DMS153 (cell line): Measurements from ENCODE around the gene GYPE.
"Not testable (repeated sequence)": the region's sequence is repeated elsewhere in the genome, so short reads cannot be mapped to it uniquely, and the experiment has no call there.

Source experiments
- DNase-seq: peaks from one replicate; lab custom pipeline; 2025; lab: John Stamatoyannopoulos, UW

GYPE gene

DNA sequence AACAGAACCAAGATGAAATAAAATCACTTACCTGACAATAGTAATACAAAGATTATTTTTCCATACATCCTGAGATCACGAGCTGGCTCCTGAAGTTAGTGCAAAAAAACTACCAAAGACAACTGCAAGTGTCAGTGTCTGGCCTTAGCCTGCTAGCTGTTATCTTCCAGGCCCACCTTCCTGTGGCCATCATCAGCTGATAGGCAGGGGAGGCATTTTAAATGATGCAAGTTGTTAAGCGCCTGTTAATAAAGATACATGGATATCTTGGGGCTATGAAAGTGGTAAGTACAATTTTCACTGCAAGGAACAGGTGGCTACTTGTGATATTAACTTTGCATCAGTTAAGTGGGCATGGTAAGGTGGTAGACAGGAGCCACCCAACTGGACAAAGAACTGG is at the start of gene GYPE:
Gene GYPE, minus strand, starts transcription at position 120 of the 400 bp plus-strand sequence. Its CDS starts 52 bp downstream, at position 68.
- DNase-seq, result not testable (repeated sequence)

DNA sequence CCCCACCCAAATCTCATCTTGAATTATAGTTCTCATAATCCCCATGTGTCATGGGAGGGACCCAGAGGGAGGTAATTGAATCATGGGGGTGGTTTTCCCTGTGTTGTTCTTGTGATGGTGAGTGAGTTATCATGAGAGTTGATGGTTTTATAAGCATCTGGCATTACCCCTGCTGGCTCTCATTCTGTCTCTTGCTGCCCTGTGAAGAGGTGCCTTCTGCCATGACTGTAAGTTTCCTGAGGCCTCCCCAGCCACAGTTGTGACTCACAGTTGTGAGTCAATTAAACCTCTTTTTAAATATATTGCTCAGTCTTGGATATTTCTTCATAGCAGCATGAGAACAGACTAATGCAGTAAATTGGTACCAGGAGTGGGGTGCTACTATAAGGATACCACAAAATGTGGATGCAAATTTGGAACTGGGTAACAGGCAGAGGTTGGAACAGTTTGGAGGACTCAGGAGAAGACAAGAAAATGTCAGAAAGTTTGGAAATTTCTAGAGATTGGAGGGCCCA is 46.2 kb upstream of the GYPE start:
- DNase-seq, result not testable (repeated sequence)

DNA sequence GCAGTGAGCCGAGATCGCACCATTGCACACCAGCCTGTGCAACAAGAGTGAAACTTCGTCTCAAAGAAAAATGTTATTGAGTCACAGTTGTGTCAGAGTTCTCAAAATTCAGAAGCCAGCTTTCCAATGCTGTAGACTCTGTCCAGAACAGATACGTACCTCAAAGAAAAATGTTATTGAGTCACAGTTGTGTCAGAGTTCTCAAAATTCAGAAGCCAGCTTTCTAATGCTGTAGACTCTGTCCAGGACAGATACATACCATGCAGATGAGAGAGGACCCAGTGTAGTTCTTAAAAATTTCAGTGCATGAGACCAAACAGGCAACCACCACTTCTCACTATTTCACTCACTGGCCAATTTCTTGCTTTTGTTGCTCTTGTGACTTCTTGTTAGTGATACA is 45.6 kb upstream of the GYPE start:
- not testable (repeated sequence) for DNase-seq

DNA sequence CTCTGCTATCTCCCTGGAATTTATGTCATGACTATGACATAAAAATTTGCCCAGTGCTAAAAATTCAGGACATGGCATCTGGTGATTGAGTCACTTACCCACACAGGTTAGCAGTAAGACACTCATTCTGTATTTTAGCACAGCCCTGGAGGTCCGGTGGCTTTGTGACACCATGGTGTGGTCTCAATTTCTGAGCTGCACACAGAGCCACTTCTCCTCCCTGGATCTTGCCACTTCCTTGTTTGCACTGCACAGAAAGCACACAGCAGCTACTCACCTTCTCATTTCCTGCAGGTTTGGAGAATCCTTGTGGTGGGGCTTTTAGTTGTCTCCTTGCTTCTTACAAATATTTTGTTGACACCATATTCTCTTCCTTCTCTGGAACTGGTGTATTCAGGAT is 44.8 kb upstream of the GYPE start:
- not testable (repeated sequence) for DNase-seq

DNA sequence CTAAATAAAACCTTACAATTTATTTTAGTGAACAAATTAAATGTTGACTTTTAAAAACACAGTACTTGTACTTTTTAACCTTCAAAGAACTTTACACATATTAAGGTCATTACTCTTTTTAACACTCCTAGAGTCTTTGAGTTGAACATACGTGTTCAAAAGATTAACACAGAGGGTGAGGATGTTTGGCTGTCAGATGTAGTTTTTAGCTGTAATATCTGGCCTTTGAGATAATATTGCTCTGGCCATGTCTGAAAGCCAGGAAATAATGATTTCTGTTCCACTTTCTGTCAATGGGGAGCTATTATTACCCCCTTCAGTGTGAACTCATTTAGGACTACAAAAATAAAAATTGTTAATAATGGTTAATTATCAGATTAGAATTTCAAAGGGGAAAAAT is 42.1 kb upstream of the GYPE start:
- not testable (repeated sequence) for DNase-seq

DNA sequence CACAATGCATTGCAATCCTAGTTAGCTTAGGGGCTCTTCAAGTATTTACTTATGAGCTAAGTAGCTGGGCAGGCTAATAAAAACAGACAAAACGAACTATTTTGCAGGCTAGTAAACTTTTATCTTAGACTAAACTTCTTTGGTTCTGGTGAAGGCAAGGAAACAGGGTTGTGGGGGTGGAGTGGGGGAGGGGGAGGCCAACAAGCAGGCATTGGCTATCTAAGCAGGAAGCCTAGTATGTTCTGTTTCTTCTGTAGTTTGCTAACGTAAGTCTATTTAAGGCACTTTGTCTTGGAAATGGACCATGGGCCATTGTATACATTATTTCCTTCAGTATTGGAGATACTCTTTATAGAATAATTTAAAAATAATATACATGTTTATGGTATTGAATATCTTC is 35.3 kb upstream of the GYPE start:
- not testable (repeated sequence) for DNase-seq

DNA sequence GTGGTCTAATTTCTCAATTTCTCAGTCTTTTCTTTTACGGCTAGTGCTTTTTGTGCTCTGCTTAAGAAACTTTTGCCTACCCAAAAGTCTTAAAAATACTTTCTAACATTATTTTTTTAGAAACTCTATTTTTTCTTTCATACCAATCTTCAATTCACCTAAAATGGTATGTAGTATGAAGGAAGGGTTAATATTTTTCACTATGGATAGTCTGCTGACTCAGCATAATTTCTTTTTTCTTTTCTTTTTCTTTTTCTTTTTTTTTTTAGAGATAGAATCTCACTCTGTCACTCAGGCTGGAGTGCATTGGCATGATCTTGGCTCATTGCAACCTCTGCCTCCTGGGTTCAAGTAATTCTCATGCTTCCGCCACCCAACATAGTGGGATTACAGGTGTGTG is 34.2 kb upstream of the GYPE start:
- DNase-seq, result no peak

DNA sequence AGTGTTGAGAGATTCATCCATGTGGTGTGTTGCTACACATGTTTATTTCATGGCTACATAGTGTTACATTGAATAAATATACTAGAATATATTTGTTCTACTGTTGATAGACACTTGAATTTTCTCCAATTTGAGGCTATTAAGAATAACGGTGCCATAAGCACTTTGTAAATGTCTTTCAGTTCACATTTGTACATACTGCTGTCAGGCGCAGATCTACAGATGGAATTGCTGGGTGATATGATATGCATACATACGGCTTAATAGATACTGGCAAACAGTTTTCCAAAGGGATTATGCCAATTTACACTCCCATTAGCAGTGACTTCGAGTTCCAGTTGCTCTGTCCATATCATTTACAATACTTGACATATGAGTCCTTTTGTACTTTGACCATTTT is 33.5 kb upstream of the GYPE start:
- not testable (repeated sequence) for DNase-seq

DNA sequence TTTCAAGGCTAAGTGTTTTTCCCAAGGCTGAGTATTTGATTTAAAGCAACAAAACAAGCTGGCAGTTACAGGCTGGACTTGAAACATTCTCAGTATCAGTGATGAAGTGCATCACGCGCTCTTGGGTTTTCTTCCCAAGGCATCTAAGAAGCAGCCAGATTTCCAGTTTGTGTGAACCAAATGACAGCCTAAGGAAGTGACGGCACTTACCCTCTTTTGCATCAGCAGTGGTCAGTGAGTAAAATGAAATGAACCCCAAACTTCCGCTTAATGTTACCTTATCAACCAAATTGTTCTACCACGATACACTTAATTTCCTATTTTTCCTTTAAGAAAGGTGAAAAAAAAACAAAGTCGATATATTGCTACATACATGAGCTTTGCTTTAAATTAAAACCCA is 15.8 kb upstream of the GYPE start:
- DNase-seq, result no peak

DNA sequence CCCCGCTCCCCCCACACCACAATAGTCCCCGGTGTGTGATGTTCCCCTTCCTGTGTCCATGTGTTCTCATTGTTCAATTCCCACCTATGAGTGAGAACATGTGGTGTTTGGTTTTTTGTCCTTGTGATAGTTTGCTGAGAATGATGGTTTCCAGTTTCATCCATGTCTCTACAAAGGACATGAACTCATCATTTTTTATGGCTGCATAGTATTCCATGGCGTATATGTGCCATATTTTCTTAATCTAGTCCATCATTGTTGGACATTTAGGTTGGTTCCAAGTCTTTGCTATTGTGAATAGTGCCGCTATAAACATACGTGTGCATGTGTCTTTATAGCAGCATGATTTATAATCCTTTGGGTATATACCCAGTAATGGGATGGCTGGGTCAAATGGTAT is 11.1 kb upstream of the GYPE start:
- not testable (repeated sequence) for DNase-seq

DNA sequence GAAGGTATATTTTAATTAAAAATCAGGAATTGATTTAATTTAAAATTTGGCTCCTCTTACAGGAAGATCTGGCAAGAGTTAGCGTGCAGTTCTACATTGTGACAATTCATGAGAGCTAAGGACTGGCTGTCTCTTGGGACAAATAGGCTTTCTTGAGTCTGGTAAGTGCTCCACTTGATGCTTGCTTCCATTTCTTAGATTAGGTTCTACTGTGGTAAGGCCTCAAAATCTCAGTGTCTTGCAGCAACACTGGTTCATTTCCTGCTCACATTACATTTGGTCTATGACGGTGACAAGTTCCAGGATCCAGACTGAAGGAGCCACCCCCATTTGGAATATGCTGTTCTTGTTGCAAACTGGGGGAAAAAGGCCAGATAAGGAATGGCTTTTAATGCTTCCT is 7.1 kb upstream of the GYPE start:
- DNase-seq, result not testable (repeated sequence)

DNA sequence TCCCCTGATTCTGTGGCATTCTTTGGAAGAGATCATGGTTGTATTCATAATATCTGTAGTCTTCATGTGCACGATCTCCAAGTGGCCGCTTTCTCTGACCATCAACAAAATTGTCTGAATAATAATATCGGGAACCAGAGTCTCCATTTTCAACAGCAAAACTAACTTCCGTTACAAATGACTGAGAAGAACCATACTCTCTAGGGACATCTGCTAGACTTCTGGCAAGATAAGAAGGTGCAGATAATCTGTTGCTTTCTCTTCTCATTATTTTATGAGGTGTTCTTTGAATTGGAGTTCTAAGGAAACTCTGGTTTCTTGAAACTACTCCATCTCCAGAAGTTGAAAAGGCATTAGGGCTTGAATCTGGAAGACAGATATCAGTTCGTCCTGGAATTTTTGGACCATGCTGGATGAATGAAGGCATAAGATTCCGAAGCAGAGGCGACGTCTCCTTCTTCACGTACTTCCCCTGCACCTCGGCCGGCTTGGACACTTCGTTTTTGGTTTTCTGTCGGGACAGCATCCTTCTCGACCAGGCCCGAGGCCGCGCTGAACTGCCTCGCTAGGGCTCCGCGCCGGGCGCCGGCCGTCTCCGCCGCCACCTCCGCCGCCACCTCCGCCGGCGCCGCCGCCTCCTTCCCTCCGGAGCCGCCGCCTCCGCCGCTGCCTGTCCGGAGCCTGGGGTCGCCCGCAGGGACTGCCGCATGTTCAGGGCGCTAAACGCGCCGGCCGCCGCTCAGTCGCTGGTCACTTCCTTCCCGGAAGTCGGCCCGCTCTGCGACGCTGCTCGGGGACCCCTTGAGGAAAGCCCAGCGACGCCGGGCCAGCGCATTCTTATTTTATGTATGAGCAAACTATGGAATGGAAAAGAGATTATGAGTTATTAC is 6.4 kb upstream of the GYPE start:
- not testable (repeated sequence) for DNase-seq

DNA sequence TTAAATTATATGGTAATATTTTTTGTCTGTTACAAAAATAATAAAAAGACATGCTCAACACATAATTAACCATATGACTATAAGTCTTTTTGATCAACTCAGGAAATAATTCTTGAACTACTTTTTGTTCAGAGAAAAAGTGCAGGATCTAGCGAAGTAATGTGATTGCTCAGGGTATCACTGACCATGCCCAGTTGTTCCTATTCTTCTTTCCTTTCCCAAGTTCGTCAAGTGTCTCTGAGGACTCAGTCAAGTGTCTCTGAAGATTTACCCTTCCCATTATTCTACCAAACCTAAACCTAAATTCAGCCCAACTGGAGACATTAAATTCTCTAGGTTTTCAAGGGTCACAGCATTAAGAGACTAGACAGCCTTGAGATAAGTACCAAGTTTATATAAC is 5.5 kb upstream of the GYPE start:
- not testable (repeated sequence) for DNase-seq

DNA sequence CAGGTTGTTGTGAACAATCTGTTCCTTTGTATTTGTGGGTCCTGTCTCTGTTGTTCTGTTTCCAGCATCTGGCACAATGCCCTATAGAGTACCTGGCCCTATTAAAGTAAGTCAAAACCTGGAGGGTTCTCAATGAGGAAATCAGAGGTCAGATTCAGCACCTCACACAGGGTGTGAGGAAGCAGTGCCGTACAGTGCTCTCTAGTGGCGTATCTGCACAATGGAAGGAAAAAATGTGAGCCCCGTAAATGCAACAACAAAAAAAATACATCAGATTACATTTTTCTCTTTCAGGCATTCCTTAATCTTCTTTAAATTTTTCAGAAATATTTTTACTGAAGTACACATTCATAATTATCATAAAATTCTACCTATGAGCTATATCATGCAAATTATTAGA is 2.5 kb upstream of the GYPE start:
- DNase-seq, result peak; percentile 7

DNA sequence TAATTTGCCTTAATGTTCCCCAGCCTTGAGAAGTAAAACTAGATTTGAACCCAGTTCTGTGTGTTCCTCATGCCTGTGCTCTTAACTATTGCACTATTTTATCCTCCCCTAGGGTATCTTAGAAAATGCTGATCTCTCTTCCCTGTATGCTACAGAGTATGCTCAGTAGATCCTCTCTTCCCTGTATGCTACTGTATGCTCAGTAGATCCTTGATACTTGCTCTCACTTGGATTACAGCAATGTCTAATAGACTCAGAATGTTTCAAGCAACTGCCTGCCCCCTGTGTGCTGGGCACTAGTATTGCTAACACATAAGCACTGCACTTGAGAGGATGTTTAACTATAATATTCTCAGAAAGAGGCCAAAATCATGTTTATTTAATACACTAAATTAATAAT is 928 bp downstream of the GYPE start:
- not testable (repeated sequence) for DNase-seq

DNA sequence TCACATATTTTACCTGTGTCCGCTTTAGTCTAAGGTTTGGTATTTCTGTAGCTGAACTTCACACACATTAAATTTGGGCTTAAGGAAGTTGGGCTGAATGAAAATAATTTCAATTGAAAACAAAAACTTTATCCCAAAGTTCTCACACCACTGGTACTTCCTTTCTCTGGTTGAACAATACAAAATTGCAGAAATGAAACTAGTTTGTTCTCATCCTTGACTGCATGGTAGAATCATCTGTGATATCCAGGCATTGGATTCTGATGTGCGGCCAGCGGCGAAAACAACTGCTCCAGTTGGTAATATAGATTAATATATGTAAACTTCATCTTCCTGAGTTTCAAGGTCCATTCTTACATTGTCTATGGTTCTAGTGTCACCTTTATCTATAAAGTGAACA is 15.0 kb downstream of the GYPE start:
- not testable (repeated sequence) for DNase-seq

DNA sequence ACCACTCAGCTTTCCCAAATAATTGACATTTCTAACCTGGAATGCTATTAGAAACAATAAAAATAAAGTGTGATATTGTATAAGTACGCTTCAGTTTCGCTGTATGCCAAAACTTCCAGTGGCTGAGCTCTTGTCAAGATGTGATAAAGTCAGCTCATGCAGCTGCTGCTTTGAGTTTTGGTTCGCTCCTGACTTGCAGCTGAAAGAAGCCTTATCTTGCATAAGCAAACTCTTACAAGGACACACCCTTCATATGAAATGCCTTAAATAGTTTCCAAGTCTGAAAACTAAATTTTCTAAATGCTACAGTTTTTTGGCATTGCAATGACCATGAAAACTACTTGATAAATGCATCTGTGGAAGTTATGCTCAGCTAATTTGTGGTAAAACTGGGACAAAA is 17.2 kb downstream of the GYPE start:
- not testable (repeated sequence) for DNase-seq

DNA sequence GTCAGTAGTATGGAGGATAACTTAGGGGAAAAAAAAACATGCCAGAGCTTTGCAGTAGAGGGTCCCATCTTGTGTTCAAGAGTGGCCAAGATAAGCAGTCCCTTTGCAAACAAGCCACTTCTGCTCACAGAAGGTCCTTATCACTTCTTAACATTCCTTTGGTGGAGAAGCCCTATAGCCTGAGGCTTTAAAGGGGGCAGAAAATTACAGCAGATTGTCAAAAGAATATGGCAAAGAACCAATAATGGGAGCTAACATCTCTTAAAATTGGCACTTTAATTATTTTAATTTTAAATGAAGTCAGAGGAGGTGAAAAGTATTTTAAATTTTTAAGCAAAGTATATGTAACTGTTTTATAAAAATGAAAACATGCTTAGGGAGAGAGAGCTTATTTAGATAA is 20.4 kb downstream of the GYPE start:
- DNase-seq, result not testable (repeated sequence)

DNA sequence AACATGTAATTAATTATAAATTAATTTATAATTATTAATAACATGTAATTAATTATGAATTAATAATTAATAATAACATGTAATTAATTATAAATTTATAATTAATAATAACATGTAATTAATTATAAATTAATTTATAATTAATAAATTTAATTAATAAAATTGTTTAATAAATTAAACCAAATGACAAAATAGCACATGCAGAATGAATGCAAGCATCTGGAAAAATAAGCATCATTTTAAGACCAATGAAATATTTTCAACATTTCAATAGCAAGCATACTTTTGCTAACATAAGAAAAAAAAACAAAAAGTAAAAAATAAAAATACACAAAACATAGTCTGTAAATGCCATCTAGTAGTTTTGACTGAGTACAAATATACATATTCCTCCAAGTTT is 21.8 kb downstream of the GYPE start:
- DNase-seq, result no peak

DNA sequence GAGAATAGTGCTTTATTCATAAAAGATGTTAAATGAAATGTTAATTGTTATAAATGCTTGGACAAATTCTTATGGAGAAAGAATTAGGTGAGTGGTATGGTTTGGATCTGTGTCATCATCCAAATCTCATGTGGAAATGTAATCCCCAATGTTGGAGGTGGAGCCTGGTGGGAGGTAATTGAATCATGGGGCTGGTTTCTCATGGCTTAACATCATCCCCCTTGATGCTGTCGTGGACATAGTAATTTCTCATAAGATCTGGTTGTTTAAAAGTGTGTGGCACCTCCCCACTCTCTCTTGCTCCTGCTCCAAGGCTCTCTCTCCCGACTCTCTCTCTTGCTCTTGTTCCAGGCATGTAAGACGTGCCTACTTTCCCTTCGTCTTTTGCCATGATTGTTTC is 22.5 kb downstream of the GYPE start:
- DNase-seq, result no peak

DNA sequence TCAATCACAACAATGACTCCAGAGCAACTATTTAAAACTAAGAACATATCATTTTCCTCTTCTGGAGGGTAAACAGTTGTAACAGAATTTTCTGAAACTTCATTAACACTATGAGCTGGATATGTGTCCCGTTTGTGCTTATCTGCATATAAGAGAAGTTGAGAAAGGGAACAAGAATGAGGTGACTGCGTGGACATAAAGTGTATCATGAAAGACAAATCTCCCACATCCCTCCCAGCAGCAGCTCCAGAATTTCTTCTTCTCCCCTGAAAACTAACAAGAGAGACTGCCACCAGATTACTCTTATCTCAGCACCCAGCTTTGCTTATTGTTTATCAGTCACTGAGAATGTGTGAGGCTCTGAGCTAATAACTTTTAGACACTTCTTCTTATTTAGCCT is 25.8 kb downstream of the GYPE start:
- not testable (repeated sequence) for DNase-seq

DNA sequence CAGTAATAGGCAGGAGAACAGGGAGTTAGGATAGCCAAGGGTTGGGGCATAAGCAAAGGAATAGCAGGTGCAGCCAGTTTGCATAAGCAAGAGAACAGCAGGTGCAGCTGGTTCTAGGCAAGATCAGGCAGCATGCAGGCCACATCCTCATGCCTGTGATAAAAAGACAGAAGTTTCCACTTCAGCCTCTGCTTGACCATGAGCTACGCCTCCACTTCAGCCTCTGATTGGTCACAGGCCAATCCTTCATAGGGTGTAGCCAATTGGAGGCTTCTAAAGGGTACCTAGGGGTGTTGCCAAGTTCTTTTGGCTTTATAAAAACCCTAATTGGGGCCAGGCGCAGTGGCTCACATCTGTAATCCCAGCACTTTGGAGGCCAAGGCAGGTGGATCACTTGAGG is 30.0 kb downstream of the GYPE start:
- DNase-seq, result not testable (repeated sequence)

DNA sequence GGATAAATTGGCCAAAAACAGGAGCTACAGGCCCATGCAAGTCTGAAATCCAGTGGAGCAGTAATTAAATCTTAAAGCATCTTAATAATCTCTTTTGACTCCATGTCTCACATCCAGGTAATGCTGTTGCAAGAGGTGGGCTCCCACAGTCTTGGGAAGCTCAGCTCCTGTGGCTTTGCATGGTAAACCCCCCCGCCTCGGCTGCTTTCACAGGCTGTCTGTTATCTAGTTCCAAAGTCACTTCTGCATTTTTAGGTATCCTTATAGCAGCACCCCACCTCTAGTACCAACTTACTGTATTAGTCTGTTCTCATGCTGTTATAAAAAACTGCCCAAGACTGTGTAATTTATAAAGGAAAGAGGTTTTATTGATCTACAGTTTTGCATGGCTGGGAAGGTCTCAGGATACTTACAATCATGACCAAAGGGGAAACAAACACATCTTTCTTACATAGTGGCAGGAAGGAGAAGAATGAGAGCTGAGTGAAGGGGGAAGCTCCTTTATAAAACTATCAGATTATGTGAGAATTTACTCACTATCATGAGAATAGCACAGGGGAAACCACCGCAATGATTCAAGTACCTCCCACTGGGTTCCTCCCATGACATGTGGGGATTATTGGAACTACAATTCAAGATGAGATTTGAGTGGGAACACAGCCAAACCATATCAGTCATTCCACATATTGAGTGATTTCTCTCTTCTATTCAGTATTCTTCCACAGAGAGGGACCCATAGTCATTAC is 34.7 kb downstream of the GYPE start:
- DNase-seq, result not testable (repeated sequence)
